SIG-M5 (cell line): ENCODE results near the gene THADA.

Experiments used
- DNase-seq: peaks from one replicate; lab custom pipeline; 2025; lab: John Stamatoyannopoulos, UW

THADA gene

GRCh38 chr2:43239981-43240765, 355.7 kb downstream of the THADA start:
- DNase-seq, result no peak

GRCh38 chr2:43238813-43239212, 357.0 kb downstream of the THADA start:
- DNase-seq, result no peak

GRCh38 chr2:43238176-43238575, 357.7 kb downstream of the THADA start:
- no peak for DNase-seq

GRCh38 chr2:43233218-43234212, 362.3 kb downstream of the THADA start:
- DNase-seq, result peak; percentile 91

- DNase-seq, result no peak
Measured at GRCh38 chr2:43230951-43231827, 364.6 kb downstream of the THADA start.

- DNase-seq, result no peak
Measured at GRCh38 chr2:43230351-43230885, 365.4 kb downstream of the THADA start.

- DNase-seq, result no peak
Measured at GRCh38 chr2:43228756-43229659, 366.8 kb downstream of the THADA start.

- DNase-seq, result no peak
Measured at GRCh38 chr2:43228321-43228751, 367.5 kb downstream of the THADA start.

- no peak for DNase-seq
Measured at GRCh38 chr2:43227830-43228281, 368.0 kb downstream of the THADA start.

- DNase-seq, result no peak
Measured at GRCh38 chr2:43226955-43227829, 368.6 kb downstream of the THADA start.

GRCh38 chr2:43226558-43226954, 369.3 kb downstream of the THADA start, which contains the start of gene ZFP36L2:
Gene ZFP36L2 (minus strand): TSS chr2:43226606. CDS start chr2:43226315, 291 bp downstream.
- peak; percentile 28 for DNase-seq

- DNase-seq, result peak; percentile 34
Measured at GRCh38 chr2:43225788-43226557, 369.9 kb downstream of the THADA start.

- no peak for DNase-seq
Measured at GRCh38 chr2:43225093-43225787, 370.6 kb downstream of the THADA start.

- DNase-seq, result no peak
Measured at GRCh38 chr2:43224571-43225092, 371.2 kb downstream of the THADA start.

- DNase-seq, result peak; percentile 35
Measured at GRCh38 chr2:43224131-43224570, 371.7 kb downstream of the THADA start.

- no peak for DNase-seq
Measured at GRCh38 chr2:43223521-43224001, 372.3 kb downstream of the THADA start.
